HUES6 (cell line): ENCODE results near the gene CAP1.
A peak's percentile ranks its signal among the peaks of the same experiment; 100 is the strongest.
"Not testable (repeated sequence)": the region's sequence is repeated elsewhere in the genome, so short reads cannot be mapped to it uniquely, and the experiment has no call there.

Experiments used
- H3K27ac ChIP-seq: 2 replicates; pipeline ENCODE4 v1.7.0; 2013; ENCODE audit warnings: low read depth, mild to moderate bottlenecking, low read length, inconsistent platforms
- H3K27me3 ChIP-seq: 2 replicates; pipeline ENCODE4 v1.6.1; 2013; ENCODE audit warnings: low read length; ENCODE audit not compliant: control insufficient read depth, insufficient read depth
- H3K36me3 ChIP-seq: 2 replicates; pipeline ENCODE4 v1.6.1; 2013; ENCODE audit warnings: low read length; ENCODE audit not compliant: control insufficient read depth, insufficient read depth
- H3K4me1 ChIP-seq: 2 replicates; pipeline ENCODE4 v1.6.1; 2013; ENCODE audit warnings: low read length; ENCODE audit not compliant: control insufficient read depth, insufficient read depth
- H3K4me3 ChIP-seq: 2 replicates; pipeline ENCODE4 v1.5.1; 2013; ENCODE audit warnings: low read depth, low read length
- H3K9ac ChIP-seq: one replicate; pipeline ENCODE4 v1.6.1; 2013; ENCODE audit warnings: mild to moderate bottlenecking, low read length
- H3K9me3 ChIP-seq: 2 replicates; pipeline ENCODE4 v1.6.1; 2013; ENCODE audit warnings: low read depth, low read length; ENCODE audit not compliant: control insufficient read depth, insufficient read depth

CAP1 gene, protein sequence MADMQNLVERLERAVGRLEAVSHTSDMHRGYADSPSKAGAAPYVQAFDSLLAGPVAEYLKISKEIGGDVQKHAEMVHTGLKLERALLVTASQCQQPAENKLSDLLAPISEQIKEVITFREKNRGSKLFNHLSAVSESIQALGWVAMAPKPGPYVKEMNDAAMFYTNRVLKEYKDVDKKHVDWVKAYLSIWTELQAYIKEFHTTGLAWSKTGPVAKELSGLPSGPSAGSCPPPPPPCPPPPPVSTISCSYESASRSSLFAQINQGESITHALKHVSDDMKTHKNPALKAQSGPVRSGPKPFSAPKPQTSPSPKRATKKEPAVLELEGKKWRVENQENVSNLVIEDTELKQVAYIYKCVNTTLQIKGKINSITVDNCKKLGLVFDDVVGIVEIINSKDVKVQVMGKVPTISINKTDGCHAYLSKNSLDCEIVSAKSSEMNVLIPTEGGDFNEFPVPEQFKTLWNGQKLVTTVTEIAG

DNA sequence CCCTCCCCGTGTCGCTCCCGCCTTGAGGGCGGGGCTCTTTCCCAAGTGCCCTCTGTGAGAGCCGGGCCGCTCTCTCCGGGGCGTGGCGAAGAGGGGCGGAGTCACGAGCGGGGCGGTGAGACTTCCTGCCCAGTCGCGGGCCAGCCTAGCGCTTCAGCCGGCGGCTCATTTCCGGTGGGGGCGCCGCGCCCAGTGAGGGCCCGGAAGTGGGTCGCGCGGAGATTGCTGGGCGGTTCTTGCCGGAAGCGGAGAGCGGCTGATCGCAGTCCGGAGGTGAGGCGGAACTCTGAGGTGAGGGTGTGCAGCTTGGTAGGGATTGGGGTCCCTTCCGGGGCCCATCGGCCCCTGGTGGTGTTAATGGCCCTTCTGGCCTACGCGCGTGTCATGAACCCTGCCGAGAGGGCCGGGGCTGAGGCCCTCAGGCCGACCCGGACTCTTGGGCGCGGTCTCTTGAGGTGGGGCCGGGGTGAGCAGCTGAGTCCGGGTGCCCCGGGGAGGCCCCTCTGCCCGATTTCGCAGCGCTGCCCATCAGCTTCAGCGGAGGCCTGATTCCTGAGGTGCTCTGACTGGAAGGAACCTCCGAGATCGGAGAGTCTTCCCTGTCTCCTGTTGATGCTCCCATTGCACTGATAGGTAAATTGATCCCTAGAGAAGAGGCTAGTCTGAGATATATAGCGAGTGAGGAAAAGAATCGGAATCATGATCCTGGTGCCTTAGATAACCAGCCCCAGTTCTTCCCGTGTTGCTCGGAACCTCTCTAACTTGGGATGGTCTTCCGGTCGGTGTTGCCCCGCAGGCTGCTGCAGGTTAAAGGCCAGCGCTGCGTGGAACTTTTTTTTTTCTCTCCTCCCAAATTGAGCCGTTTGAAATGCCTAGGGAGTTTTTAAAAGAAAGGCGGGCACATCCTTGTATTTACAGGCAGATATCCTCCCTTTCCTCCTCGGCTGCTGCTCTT is at the start of gene CAP1:
Gene CAP1 (plus strand): TSS at position 219 of the 955 bp plus-strand sequence. CDS start 18,618 bp downstream, outside the sequence.
- H3K4me1 ChIP-seq: peaks cover 12% of the 10 kb centered on the region; the same call in 1 of the 2 replicates
- H3K9me3 ChIP-seq: no peaks in the 10 kb centered on the region
- H3K27me3 ChIP-seq: no peaks in the 10 kb centered on the region
- peaks cover 18% of the 10 kb centered on the region for H3K36me3 ChIP-seq
- H3K4me3 ChIP-seq: peak within 1 kb of the TSS; percentile 98
- peak within 1 kb of the TSS; percentile 98 for H3K27ac ChIP-seq
- H3K9ac ChIP-seq: peak within 1 kb of the TSS; percentile 100

- no peak overlapping the region for H3K4me3 ChIP-seq
- no peak overlapping the region for H3K9ac ChIP-seq
- H3K9me3 ChIP-seq: no peaks in the 10 kb centered on the region
- no peaks in the 10 kb centered on the region for H3K4me1 ChIP-seq
- H3K27ac ChIP-seq: no peak overlapping the region
- no peaks in the 10 kb centered on the region for H3K36me3 ChIP-seq
- no peaks in the 10 kb centered on the region for H3K27me3 ChIP-seq
Observed at GRCh38 chr1:39992234-39992633, 48.3 kb upstream of the CAP1 start.

DNA sequence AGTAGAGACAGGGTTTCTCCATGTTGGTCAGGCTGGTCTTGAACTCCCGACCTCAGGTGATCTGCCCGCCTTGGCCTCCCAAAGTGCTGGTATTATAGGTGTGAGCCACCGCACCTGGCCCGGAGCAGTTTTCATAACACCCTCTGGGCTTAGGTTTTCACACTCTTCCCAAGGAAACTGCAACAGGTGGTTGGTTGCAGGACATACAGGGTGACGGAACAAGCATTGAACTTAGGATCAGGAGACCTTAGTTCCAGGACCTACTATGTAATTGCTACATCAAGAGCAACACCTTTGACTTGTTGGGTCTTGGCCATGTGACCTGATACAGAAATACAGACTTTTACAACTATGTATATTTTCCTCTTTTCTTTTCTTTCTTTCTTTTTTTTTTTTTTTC is 47.6 kb upstream of the CAP1 start:
- Histone ChIP-seq H3K27me3 (no peaks in the 10 kb centered on the region), H3K27ac (no peak overlapping the region), H3K36me3 (no peaks in the 10 kb centered on the region), H3K4me3 (no peak overlapping the region), H3K9ac (no peak overlapping the region), H3K4me1 (no peaks in the 10 kb centered on the region), H3K9me3 (no peaks in the 10 kb centered on the region)

DNA sequence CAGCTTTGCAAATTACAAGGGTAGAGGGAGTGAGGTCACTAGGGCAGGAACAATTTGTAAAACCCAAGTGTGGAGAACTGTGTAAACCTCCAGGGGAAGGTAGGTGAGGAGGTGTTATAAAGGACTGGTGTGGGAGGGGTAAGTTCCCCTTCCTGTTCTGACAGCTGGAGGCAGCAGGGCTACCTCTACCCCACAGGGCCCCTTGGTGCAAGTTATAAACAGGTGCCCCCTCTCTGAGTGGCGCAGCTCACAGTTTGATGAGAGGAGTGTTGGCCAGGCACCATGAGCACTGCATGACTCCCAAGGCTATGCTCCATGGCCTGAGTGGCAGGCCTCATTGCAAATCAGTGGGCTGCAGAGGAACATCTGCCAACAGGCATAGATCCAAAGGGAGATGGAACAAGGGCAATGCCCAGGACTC is 44.5 kb upstream of the CAP1 start:
- Histone ChIP-seq H3K9me3 (peaks cover 3% of the 10 kb centered on the region), H3K4me3 (no peak overlapping the region), H3K36me3 (no peaks in the 10 kb centered on the region), H3K9ac (no peak overlapping the region), H3K27ac (no peak overlapping the region), H3K4me1 (no peaks in the 10 kb centered on the region), H3K27me3 (no peaks in the 10 kb centered on the region)

GRCh38 chr1:39996396-39997004 is 44.0 kb upstream of the CAP1 start:
- Histone ChIP-seq H3K4me1 (no peaks in the 10 kb centered on the region), H3K9ac (no peak overlapping the region), H3K9me3 (peaks cover 3% of the 10 kb centered on the region), H3K27ac (no peak overlapping the region), H3K36me3 (no peaks in the 10 kb centered on the region), H3K27me3 (no peaks in the 10 kb centered on the region), H3K4me3 (no peak overlapping the region)

DNA sequence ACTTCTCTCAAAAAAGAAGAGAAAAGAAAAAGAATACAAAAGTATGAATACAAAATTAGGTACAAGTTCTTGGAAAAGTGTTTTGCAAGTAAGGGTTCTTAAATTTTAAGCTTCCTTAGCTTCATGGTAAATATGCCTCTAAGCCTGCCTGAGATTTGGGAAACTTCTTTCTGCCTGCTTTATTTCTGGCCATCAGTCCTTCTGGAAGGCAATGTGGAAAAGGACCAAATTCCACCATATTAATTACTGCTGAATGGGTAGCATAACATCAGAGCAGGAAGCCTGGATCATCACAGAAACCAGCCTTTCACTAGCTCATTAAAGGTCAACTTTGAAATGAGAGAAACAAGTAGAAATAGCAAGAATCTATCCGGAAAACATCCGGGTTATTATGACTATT is 39.1 kb upstream of the CAP1 start:
- H3K27ac ChIP-seq: no peak overlapping the region
- H3K27me3 ChIP-seq: no peaks in the 10 kb centered on the region
- no peaks in the 10 kb centered on the region for H3K36me3 ChIP-seq
- no peak overlapping the region for H3K4me3 ChIP-seq
- no peak overlapping the region for H3K9ac ChIP-seq
- H3K9me3 ChIP-seq: peaks cover 3% of the 10 kb centered on the region
- H3K4me1 ChIP-seq: no peaks in the 10 kb centered on the region

- Histone ChIP-seq H3K27me3 (no peaks in the 10 kb centered on the region), H3K4me1 (no peaks in the 10 kb centered on the region), H3K36me3 (no peaks in the 10 kb centered on the region), H3K9ac (no peak overlapping the region), H3K9me3 (peaks cover 3% of the 10 kb centered on the region), H3K4me3 (no peak overlapping the region), H3K27ac (no peak overlapping the region)
Observed at GRCh38 chr1:40003156-40004093, 37.1 kb upstream of the CAP1 start.

DNA sequence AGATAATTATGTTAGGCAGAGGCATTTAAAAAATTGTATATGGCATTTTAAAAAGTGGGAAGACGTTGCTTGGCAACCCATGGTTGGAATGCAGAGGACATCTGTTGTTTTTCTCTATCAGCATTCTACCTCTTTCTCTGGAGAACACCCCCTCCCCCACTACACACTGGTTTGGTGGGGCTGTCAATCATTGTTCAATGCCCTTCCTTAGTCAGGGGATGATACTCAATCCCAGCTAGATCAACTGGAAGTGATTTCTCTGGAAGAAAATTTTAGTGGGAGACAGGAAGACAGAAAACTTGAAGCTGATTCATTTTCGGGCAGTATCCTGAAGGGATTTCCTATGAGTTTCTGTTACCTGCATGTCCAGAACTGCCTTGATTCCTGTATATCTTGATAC is 35.7 kb upstream of the CAP1 start:
- no peak overlapping the region for H3K4me3 ChIP-seq
- H3K9ac ChIP-seq: no peak overlapping the region
- no peaks in the 10 kb centered on the region for H3K27me3 ChIP-seq
- H3K27ac ChIP-seq: no peak overlapping the region
- H3K9me3 ChIP-seq: no peaks in the 10 kb centered on the region
- no peaks in the 10 kb centered on the region for H3K36me3 ChIP-seq
- no peaks in the 10 kb centered on the region for H3K4me1 ChIP-seq

DNA sequence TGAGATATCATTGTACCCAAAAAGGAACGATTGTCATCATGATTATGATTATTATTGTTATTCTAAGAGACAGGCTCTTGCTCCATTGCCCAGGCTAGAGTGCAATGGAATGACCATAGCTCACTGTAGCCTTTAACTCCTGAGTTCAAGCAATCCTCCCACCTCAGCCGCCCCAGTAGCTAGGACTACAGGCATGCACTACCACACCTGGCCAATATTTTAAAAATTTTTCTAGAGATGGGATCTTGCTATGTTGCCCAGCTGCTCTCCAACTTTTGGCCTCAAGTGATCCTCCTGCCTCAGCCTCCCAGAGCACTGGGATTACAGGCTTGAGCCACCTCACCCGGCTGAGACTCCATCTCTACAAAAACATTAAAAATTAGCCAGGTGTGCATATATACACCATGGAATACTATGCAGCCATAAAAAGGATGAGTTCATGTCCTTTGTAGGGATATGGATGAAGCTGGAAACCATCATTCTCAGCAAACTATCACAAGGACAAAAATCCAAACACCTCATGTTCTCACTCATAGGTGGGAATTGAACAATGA is 33.0 kb upstream of the CAP1 start:
- H3K4me3 ChIP-seq, H3K27me3 ChIP-seq, H3K4me1 ChIP-seq, H3K36me3 ChIP-seq, H3K9ac ChIP-seq, H3K27ac ChIP-seq, H3K9me3 ChIP-seq: not testable (repeated sequence)

- H3K9ac ChIP-seq: no peak overlapping the region
- no peaks in the 10 kb centered on the region for H3K36me3 ChIP-seq
- H3K4me3 ChIP-seq: no peak overlapping the region
- H3K27ac ChIP-seq: no peak overlapping the region
- H3K9me3 ChIP-seq: no peaks in the 10 kb centered on the region
- peaks cover 3% of the 10 kb centered on the region; the same call in 1 of the 2 replicates for H3K4me1 ChIP-seq
- no peaks in the 10 kb centered on the region for H3K27me3 ChIP-seq
Observed at GRCh38 chr1:40011198-40011597, 29.3 kb upstream of the CAP1 start.
